SU-DHL-6 (cell line): ENCODE data around the gene CADM1.

Experiments used
- H2AFZ ChIP-seq: fragments of 200-600 bp; sonication (generic); 2 replicates; pipeline ENCODE4 v1.6.1; 2014; ENCODE audit warnings: low read depth, mild to moderate bottlenecking, moderate library complexity, mixed read lengths, antibody characterized with exemption, low read length; ENCODE audit not compliant: severe bottlenecking
- H3F3A ChIP-seq: fragments of 200-600 bp; shearing (Covaris generic); 2 replicates; pipeline ENCODE4 v1.6.0; 2016; ENCODE audit warnings: antibody characterized with exemption, mild to moderate bottlenecking; ENCODE audit not compliant: insufficient read depth
- H3K27ac ChIP-seq: fragments of 200-600 bp; sonication (generic); 2 replicates; pipeline ENCODE4 v1.5.1; 2016; ENCODE audit warnings: low read depth, mild to moderate bottlenecking, low read length, moderate library complexity, mixed read lengths
- H3K27me3 ChIP-seq: fragments of 200-600 bp; sonication (generic), shearing (Covaris generic); 2 replicates; pipeline ENCODE4 v1.6.0; 2014; ENCODE audit warnings: mild to moderate bottlenecking, low read length
- H3K36me3 ChIP-seq: fragments of 200-600 bp; sonication (generic); 2 replicates; pipeline ENCODE4 v1.6.1; 2014; ENCODE audit warnings: mild to moderate bottlenecking, low read length, mixed read lengths
- H3K4me2 ChIP-seq: fragments of 300-600, 200-600 bp; shearing (Covaris generic), sonication (generic); 2 replicates; pipeline ENCODE4 v1.6.0; 2014; ENCODE audit warnings: low read length, low read depth, mild to moderate bottlenecking; ENCODE audit not compliant: poor library complexity, severe bottlenecking
- H3K4me3 ChIP-seq: fragments of 200-600 bp; sonication (generic); 2 replicates; pipeline ENCODE4 v1.5.1; 2014; ENCODE audit warnings: antibody characterized with exemption, low read length, mild to moderate bottlenecking, mixed read lengths; ENCODE audit not compliant: insufficient read depth, poor library complexity, severe bottlenecking
- H3K79me2 ChIP-seq: fragments of 200-600 bp; sonication (generic); 2 replicates; pipeline ENCODE4 v1.6.1; 2014; ENCODE audit warnings: mild to moderate bottlenecking, low read length, moderate library complexity; ENCODE audit not compliant: insufficient read depth
- H3K9ac ChIP-seq: fragments of 200-600 bp; sonication (generic); 2 replicates; pipeline ENCODE4 v1.7.0; 2014; ENCODE audit warnings: mild to moderate bottlenecking, low read length
- H3K9me2 ChIP-seq: fragments of 200-600 bp; sonication (generic); replicated peaks from 2 replicates; pipeline ENCODE4 v1.6.1; 2014; ENCODE audit warnings: low read length; ENCODE audit not compliant: insufficient read depth
- H3K9me3 ChIP-seq: fragments of 200-600 bp; sonication (generic); 2 replicates; pipeline ENCODE4 v1.6.1; 2014; ENCODE audit warnings: low read length, mixed read lengths; ENCODE audit not compliant: insufficient read depth
- H4K20me1 ChIP-seq: fragments of 200-600 bp; sonication (generic); 2 replicates; pipeline ENCODE4 v1.6.1; 2014; ENCODE audit warnings: low read depth, mild to moderate bottlenecking, antibody characterized with exemption, low read length, moderate library complexity, mixed read lengths
- CTCF ChIP-seq: fragments of 200-600 bp; sonication (generic); IDR thresholded peaks from one replicate; pipeline ENCODE4 v1.5.1; 2017; ENCODE audit warnings: antibody characterized with exemption, mild to moderate bottlenecking, low read length, moderate library complexity; ENCODE audit not compliant: insufficient read depth, poor library complexity, severe bottlenecking
- EZH2phosphoT487 ChIP-seq: fragments of 200-600 bp; sonication (generic), shearing (Covaris generic); conservative IDR thresholded peaks from 2 replicates; pipeline ENCODE4 v1.6.1; 2018; ENCODE audit warnings: mild to moderate bottlenecking, antibody characterized with exemption, low read length, moderate library complexity, mixed read lengths

The CADM1 gene

GRCh38 chr11:115523727-115524399 is 19.6 kb upstream of the CADM1 start:
- H3K4me2 ChIP-seq = no peak overlapping the region
- no peak for TF ChIP-seq EZH2phosphoT487
- TF ChIP-seq CTCF = no peak
- no peaks in the 10 kb centered on the region for H3F3A ChIP-seq
- H3K27me3 ChIP-seq = no peaks in the 10 kb centered on the region
- H2AFZ ChIP-seq = no peak overlapping the region
- H3K27ac ChIP-seq = no peak overlapping the region
- H3K9ac ChIP-seq = no peak overlapping the region
- no peaks in the 10 kb centered on the region for H4K20me1 ChIP-seq
- H3K36me3 ChIP-seq = no peaks in the 10 kb centered on the region
- H3K4me3 ChIP-seq = no peak overlapping the region
- H3K9me3 ChIP-seq = no peaks in the 10 kb centered on the region
- no peaks in the 10 kb centered on the region for H3K79me2 ChIP-seq
- no peaks in the 10 kb centered on the region for H3K9me2 ChIP-seq

- Histone ChIP-seq H4K20me1 (no peaks in the 10 kb centered on the region), H3K4me3 (no peak overlapping the region)
These were observed 18.1 kb upstream of the CADM1 start for GRCh38 chr11:115522302-115522701.

GRCh38 chr11:115521825-115522224 is 17.6 kb upstream of the CADM1 start:
- Histone ChIP-seq H3K9me2 (no peaks in the 10 kb centered on the region), H3K9ac (no peak overlapping the region), H3K4me2 (no peak overlapping the region), H4K20me1 (no peaks in the 10 kb centered on the region), H3K27me3 (no peaks in the 10 kb centered on the region), H3K27ac (no peak overlapping the region), H3K36me3 (no peaks in the 10 kb centered on the region), H3K4me3 (no peak overlapping the region), H3K9me3 (no peaks in the 10 kb centered on the region), H3K79me2 (no peaks in the 10 kb centered on the region), H2AFZ (no peak overlapping the region), H3F3A (no peaks in the 10 kb centered on the region)
- TF ChIP-seq EZH2phosphoT487 = no peak
- no peak for TF ChIP-seq CTCF

More at GRCh38 chr11:115522302-115522701, 18.1 kb upstream of the CADM1 start:
- H3K9me2 ChIP-seq = no peaks in the 10 kb centered on the region
- H3K27me3 ChIP-seq = no peaks in the 10 kb centered on the region
- no peak overlapping the region for H3K27ac ChIP-seq
- H3K79me2 ChIP-seq = no peaks in the 10 kb centered on the region
- H2AFZ ChIP-seq = no peak overlapping the region
- H3F3A ChIP-seq = no peaks in the 10 kb centered on the region
- H3K36me3 ChIP-seq = no peaks in the 10 kb centered on the region
- H3K4me2 ChIP-seq = no peak overlapping the region
- no peak for TF ChIP-seq EZH2phosphoT487
- no peak for TF ChIP-seq CTCF
- H3K9me3 ChIP-seq = no peaks in the 10 kb centered on the region
- no peak overlapping the region for H3K9ac ChIP-seq
